ENCODE results near the gene ENTHD1.
"Not testable (repeated sequence)": the region's sequence is repeated elsewhere in the genome, so short reads cannot be mapped to it uniquely, and the experiment has no call there.

Gene ENTHD1

GRCh38 chr22:39900306-39901227 lies 7.0 kb upstream of the ENTHD1 start, which contains the start of gene GRAP2:
GRAP2 (plus strand) TSS chr22:39901084; CDS start chr22:39947107, 46,023 bp downstream.
- TF ChIP-seq CTCF (IDR thresholded peaks at IDR 0.05; ENCODE audit: low read depth, low read length): no peak
- DNase-seq (ENCODE audit: extremely low read depth, low read depth): no peak

- no peak for TF ChIP-seq CTCF (IDR thresholded peaks at IDR 0.05; ENCODE audit: low read depth, low read length)
- no peak for DNase-seq (ENCODE audit: extremely low read depth, low read depth)
These were observed 5.4 kb upstream of the ENTHD1 start for GRCh38 chr22:39898997-39899396.

GRCh38 chr22:39897841-39898240 lies 4.3 kb upstream of the ENTHD1 start:
- DNase-seq (ENCODE audit: extremely low read depth, low read depth): no peak
- no peak for TF ChIP-seq CTCF (IDR thresholded peaks at IDR 0.05; ENCODE audit: low read depth, low read length)

- no peak for DNase-seq (ENCODE audit: extremely low read depth, low read depth)
- TF ChIP-seq CTCF (IDR thresholded peaks at IDR 0.05; ENCODE audit: low read depth, low read length): no peak
These were observed 2.9 kb upstream of the ENTHD1 start for GRCh38 chr22:39896313-39896996.

GRCh38 chr22:39895682-39896081 lies 2.1 kb upstream of the ENTHD1 start:
- no peak for TF ChIP-seq CTCF (IDR thresholded peaks at IDR 0.05; ENCODE audit: low read depth, low read length)
- no peak for DNase-seq (ENCODE audit: extremely low read depth, low read depth)

- TF ChIP-seq CTCF (IDR thresholded peaks at IDR 0.05; ENCODE audit: low read depth, low read length): no peak
- DNase-seq (ENCODE audit: extremely low read depth, low read depth): no peak
These were observed 1.1 kb upstream of the ENTHD1 start for GRCh38 chr22:39894554-39895092.

GRCh38 chr22:39889924-39890323 lies 3.6 kb downstream of the ENTHD1 start:
- not testable (repeated sequence) for DNase-seq (ENCODE audit: extremely low read depth, low read depth)

Data from AG09319 (cell line).